Iris pigment epithelial cell (primary cell): ENCODE data around the gene DDAH1.
"Not testable (repeated sequence)": the region's sequence is repeated elsewhere in the genome, so short reads cannot be mapped to it uniquely, and the experiment has no call there.

Experiments
- DNase-seq: peaks from one replicate; pipeline ENCODE4 v3.0.0-alpha.2; 2011; ENCODE audit warnings: low read depth

Gene DDAH1

DNA sequence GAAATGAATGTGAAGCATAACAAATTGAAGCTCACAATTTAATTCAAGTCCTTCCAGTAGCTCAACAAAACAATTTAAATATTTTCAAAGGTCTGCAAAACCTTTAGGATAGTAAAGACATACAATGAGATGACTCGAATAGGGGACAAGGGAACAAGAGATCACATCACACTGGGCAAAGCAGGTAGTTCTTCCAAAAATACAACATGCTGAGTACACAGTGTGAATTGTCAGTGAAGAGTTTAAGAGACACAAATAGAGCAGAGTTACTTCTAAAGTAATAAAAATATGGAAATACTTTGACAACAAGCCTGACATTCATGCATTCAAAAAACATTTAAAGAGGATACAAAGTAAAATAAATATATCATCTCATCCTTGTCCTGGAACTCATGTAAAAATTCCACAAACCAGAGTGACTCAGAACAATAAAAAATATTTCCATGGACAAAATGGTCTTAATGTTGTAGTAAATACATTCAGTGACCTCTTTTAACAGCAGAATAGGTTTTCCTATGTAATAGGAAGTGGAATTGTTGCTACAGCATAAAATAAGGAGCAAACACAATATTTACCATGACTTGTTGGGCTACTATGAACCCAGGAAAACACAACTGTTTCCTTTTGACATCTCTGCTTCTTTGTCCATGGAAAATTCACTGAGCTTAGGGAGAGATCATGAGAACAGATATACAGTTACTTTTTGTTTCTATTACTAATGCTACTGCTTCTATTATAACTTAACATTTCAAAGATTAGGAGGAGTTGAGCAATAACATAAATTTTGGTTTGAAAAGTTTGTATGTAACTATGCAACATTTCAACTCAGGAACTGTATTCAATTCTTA lies 104.9 kb downstream of the DDAH1 start:
- DNase-seq, result peak; percentile 64

DNA sequence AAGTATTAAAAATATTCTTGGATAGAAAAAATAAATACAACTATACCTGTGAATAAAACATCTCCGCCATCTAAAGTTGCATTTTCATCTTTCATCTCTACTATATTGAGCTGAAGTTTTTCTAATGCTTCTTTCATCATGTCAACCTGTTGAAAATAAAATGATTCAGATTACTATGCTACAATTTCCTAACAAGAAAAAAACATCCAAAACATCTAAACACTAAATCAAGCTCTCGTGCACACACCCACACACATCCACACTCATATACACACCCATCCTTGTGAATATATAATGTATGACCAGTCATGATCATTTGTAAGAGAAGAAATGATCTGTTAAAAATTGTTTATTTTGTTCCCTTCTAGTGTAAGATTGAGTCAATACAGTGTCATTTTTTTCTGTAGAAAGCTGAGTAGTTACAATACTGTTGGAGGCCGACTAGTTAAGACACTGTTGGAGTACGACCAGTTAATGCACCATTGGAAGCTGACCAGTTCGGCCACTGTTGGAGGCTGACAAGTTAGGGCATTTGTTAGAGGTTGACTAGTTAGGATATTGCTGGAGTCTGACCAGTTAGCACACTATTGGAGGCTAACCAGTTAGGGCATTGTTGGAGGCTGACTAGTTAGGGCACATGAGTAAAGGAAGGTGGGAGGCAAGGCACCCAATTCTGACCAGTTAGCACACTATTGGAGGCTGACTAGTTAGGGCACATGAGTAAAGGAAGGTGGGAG lies 106.1 kb downstream of the DDAH1 start:
- no peak for DNase-seq

GRCh38 chr1:85357817-85358216 lies 107.1 kb downstream of the DDAH1 start:
- no peak for DNase-seq

GRCh38 chr1:85356130-85356529 lies 108.8 kb downstream of the DDAH1 start:
- no peak for DNase-seq

GRCh38 chr1:85352055-85352454 lies 112.9 kb downstream of the DDAH1 start:
- DNase-seq, result no peak

DNA sequence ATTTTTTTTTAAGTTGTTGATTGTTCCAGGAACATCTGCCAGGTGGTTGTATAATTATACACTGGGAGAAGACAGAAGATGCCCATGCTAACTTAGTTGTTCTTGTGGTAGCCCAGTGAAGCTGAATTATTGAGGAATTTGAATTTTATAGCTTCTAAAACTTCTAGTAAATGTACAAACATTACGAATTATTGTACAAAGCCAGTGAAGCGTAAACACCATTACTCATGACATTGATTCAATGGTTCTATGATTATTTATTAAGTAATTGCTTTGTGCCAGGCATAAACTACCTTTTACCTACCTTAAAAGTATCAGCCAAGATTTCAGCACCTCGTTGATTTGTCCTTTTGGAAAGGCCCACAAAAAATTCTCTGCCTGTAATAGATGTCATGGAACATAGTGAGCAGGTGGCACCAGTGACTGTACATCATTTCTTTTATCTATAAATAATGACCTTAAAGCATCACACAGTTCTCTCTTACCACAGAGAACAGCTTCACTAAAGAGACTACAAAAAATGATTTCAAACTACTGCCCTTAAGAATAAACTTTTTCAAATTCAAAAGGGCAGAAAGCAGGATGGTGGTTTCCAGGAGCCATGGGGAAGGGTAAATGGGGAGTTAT lies 113.6 kb downstream of the DDAH1 start:
- DNase-seq, result no peak

DNA sequence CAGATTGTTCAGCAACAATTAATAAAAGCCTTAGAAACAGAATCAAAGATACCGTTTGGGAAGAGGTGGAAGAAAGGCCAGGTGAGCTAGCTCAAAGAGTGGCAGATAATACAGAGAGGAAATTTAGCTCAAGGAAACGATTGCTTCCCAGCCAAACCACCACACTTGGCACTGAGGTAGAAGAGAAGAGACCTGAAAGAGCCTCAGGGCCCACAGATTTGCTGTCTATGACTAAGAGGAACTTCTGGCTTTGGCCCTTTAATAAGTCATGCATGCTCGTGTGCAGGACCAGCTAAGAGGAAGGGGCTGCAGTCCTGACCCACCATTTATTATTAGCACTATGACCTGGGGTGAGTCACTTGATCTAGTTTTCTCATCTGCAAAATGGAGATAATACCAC lies 115.7 kb downstream of the DDAH1 start:
- no peak for DNase-seq

DNA sequence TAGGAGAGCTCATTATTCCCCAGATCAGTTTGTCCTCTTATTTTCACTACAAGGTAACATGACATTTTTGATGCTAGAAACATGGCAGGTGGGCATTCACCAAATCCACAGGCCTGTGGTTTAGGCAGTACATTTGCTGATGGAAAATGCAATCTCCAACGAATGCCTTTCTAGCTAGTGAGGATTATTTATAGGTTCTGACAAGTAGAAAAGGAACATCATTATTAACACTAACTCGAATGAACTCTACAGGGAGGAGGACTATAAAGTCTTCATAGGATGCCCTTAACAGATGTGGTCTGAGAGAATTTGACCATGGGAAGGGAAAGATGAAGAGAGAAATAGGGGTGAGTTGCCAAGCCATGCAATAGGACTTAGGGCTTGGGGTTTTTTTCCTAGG lies 117.1 kb downstream of the DDAH1 start:
- no peak for DNase-seq

DNA sequence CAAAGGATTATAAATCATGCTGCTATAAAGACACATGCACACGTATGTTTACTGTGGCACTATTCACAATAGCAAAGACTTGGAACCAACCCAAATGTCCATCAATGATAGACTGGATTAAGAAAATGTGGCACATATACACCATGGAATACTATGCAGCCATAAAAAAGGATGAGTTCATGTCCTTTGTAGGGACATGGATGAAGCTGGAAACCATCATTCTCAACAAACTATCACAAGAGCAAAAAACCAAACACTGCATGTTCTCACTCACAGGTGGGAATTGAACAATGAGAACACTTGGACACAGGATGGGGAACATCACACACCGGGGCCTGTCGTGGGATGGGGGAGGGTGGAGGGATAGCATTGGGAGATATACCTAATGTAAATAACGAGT lies 117.7 kb downstream of the DDAH1 start:
- not testable (repeated sequence) for DNase-seq

GRCh38 chr1:85344256-85344694 lies 120.7 kb downstream of the DDAH1 start:
- DNase-seq, result peak; percentile 72

- peak; percentile 85 for DNase-seq
Observed at GRCh38 chr1:85343612-85344255, 121.2 kb downstream of the DDAH1 start.

- DNase-seq, result no peak
Observed at GRCh38 chr1:85343213-85343611, 121.7 kb downstream of the DDAH1 start.

- DNase-seq, result peak; percentile 70
Observed at GRCh38 chr1:85342207-85342606, 122.8 kb downstream of the DDAH1 start.

- DNase-seq, result no peak
Observed at GRCh38 chr1:85340427-85340826, 124.5 kb downstream of the DDAH1 start.

- DNase-seq, result no peak
Observed at GRCh38 chr1:85339656-85340399, 125.1 kb downstream of the DDAH1 start.

DNA sequence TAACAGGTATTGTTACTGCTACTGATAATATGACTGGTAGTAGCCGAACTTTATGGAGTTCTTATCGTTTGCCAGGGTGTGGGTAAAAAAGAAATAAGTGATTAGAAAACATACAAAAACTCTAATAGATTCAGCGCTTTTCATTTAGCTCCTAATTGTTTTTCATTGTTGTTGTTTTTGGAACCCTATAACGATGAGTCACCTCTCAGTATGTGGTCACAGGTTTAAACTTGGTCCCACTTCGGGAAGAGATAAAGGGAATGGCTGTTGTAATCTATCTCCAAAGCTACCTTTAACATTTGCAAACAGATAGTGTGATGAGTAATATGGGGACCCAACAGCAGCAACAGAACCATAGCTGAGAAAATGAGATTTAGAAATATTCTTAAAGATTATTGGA lies 125.9 kb downstream of the DDAH1 start:
- DNase-seq, result peak; percentile 75

- DNase-seq, result peak; percentile 77
Observed at GRCh38 chr1:85334962-85335361, 130.0 kb downstream of the DDAH1 start.

- DNase-seq, result no peak
Observed at GRCh38 chr1:85333186-85333585, 131.8 kb downstream of the DDAH1 start.

- no peak for DNase-seq
Observed at GRCh38 chr1:85332575-85332974, 132.4 kb downstream of the DDAH1 start.

GRCh38 chr1:85330711-85331290 lies 134.2 kb downstream of the DDAH1 start:
- peak; percentile 89 for DNase-seq

- DNase-seq, result peak; percentile 94
Observed at GRCh38 chr1:85330214-85330631, 134.7 kb downstream of the DDAH1 start.
